Nephron progenitor cell (in vitro differentiated cells): Measurements from ENCODE around the gene TAF10.

Source experiments
- DNase-seq: peaks from one replicate; pipeline ENCODE4 v3.0.0; 2021
- H3K27ac Mint-ChIP-seq: 2 replicates; pipeline ENCODE4 v1.8.0; 2021; ENCODE audit warnings: mild to moderate bottlenecking, moderate library complexity, mixed read lengths
- H3K27me3 Mint-ChIP-seq: 2 replicates; pipeline ENCODE4 v1.8.0; 2021; ENCODE audit warnings: mild to moderate bottlenecking, low read depth, mixed read lengths; ENCODE audit not compliant: poor library complexity
- H3K36me3 Mint-ChIP-seq: 2 replicates; pipeline ENCODE4 v1.8.0; 2021; ENCODE audit warnings: low read depth, mixed read lengths
- H3K4me1 Mint-ChIP-seq: 2 replicates; pipeline ENCODE4 v1.8.0; 2021; ENCODE audit warnings: mixed read lengths
- H3K4me3 Mint-ChIP-seq: 2 replicates; pipeline ENCODE4 v1.8.0; 2021; ENCODE audit warnings: mild to moderate bottlenecking, moderate library complexity, mixed read lengths
- H3K9me3 Mint-ChIP-seq: 2 replicates; pipeline ENCODE4 v1.8.0; 2021; ENCODE audit warnings: mild to moderate bottlenecking, moderate library complexity, mixed read lengths
- TF ChIP-seq, protein P1 (sequence below): fragments of 200-600 bp; sonication (generic); IDR thresholded peaks from 2 replicates; pipeline ENCODE4 v1.5.0; 2021; ENCODE audit warnings: antibody characterized with exemption

Gene TAF10

DNA sequence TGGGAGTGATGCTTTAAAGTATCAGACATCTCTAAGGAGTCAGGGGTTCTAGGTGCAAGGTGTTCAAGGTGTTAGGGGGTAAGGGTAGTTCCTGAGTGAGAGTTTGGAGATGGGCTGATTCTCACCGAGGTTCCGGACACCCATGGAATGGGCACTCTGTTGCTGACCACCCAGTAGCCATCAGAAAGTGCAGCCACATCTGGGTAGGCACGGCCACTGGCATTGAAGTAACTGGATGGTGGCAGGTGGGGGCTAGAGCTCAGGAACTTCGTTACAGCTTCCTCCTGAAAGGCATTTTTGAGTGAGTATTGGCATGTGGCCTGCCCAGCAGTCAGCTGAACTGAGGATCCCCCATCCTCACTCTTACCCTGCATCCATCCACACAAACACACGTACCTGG, 3.0 kb upstream of the TAF10 start:
- Mint-ChIP-seq H3K36me3 (peaks cover 22% of the 10 kb centered on the region), H3K4me3 (no peak overlapping the region), H3K27ac (no peak overlapping the region), H3K4me1 (peaks cover 4% of the 10 kb centered on the region), H3K27me3 (no peaks in the 10 kb centered on the region), H3K9me3 (no peaks in the 10 kb centered on the region)
- DNase-seq: no peak
- TF ChIP-seq, protein P1, sequence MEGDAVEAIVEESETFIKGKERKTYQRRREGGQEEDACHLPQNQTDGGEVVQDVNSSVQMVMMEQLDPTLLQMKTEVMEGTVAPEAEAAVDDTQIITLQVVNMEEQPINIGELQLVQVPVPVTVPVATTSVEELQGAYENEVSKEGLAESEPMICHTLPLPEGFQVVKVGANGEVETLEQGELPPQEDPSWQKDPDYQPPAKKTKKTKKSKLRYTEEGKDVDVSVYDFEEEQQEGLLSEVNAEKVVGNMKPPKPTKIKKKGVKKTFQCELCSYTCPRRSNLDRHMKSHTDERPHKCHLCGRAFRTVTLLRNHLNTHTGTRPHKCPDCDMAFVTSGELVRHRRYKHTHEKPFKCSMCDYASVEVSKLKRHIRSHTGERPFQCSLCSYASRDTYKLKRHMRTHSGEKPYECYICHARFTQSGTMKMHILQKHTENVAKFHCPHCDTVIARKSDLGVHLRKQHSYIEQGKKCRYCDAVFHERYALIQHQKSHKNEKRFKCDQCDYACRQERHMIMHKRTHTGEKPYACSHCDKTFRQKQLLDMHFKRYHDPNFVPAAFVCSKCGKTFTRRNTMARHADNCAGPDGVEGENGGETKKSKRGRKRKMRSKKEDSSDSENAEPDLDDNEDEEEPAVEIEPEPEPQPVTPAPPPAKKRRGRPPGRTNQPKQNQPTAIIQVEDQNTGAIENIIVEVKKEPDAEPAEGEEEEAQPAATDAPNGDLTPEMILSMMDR: no peak

DNA sequence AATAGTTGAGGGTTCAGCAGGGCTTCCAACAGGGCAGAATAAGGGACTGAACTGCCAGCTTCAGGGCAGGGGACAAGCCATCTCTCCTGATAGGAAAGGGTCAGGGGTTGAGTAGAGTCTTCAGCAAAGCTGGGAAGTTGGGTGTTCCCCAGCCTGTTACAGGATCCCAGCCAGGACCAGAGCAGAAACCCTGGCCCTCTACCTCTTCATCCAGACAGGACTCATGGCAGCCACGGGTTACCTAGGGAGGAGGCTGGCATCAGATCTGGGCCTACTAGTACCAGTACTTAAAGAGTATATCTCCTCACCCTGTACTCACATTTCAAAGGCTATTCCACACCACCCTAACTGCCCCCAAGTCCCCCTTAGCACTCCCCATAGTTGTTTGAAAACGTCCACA, 2.4 kb upstream of the TAF10 start:
- TF ChIP-seq, protein P1: no peak
- no peak overlapping the region for H3K27ac Mint-ChIP-seq
- H3K9me3 Mint-ChIP-seq: no peaks in the 10 kb centered on the region
- DNase-seq: no peak
- H3K4me1 Mint-ChIP-seq: peaks cover 4% of the 10 kb centered on the region
- H3K27me3 Mint-ChIP-seq: no peaks in the 10 kb centered on the region
- H3K4me3 Mint-ChIP-seq: no peak overlapping the region
- peaks cover 28% of the 10 kb centered on the region for H3K36me3 Mint-ChIP-seq

DNA sequence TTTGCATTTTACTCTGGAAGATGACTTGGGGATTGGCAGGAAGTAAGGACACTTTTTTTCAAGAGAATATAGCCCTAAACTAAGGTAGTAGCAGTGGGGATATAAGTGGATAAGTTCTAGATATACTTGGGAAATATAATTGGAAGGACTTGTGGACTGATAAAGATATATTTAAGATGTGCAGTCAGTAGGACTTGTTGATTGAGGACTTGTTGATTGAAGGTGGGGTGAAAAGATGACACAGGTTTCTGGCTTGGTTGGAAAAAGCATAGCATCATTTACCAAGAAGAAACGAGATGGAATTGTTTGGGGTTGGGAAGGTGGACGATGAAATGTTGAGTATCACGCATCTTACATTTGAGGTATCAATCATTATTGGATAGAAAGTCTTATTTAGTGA, 1.5 kb upstream of the TAF10 start:
- no peak for DNase-seq
- no peaks in the 10 kb centered on the region for H3K27me3 Mint-ChIP-seq
- H3K4me1 Mint-ChIP-seq: peaks cover 4% of the 10 kb centered on the region
- H3K27ac Mint-ChIP-seq: no peak overlapping the region
- H3K4me3 Mint-ChIP-seq: no peak overlapping the region
- peaks cover 37% of the 10 kb centered on the region for H3K36me3 Mint-ChIP-seq
- H3K9me3 Mint-ChIP-seq: no peaks in the 10 kb centered on the region
- TF ChIP-seq, protein P1: no peak

DNA sequence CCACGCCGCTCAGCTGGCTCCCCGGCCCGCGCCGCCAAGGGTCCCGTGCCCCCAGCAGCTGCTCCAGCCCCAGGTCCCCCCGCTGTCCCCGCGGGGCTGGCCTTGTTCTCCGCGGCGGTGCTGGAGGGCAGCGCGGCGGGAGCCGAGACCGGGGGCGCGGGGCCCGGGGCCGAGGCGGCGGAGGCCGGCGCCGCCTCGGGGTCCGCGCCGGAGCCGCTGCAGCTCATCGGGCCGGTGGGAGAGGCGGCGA, 128 bp downstream of the TAF10 start:
- H3K4me1 Mint-ChIP-seq: peaks cover 4% of the 10 kb centered on the region
- peak overlapping the region; percentile 94 for H3K4me3 Mint-ChIP-seq
- H3K27ac Mint-ChIP-seq: no peak overlapping the region
- H3K36me3 Mint-ChIP-seq: peaks cover 47% of the 10 kb centered on the region
- TF ChIP-seq, protein P1: no peak
- no peaks in the 10 kb centered on the region for H3K9me3 Mint-ChIP-seq
- DNase-seq: no peak
- H3K27me3 Mint-ChIP-seq: peaks cover 3% of the 10 kb centered on the region

GRCh38 chr11:6611092-6611962, 689 bp downstream of the TAF10 start:
- Mint-ChIP-seq H3K9me3 (no peaks in the 10 kb centered on the region), H3K4me1 (peaks cover 4% of the 10 kb centered on the region), H3K27me3 (peaks cover 3% of the 10 kb centered on the region), H3K4me3 (peak overlapping the region; percentile 94), H3K27ac (peak overlapping the region; percentile 99), H3K36me3 (peaks cover 50% of the 10 kb centered on the region)
- TF ChIP-seq, protein P1: no peak
- DNase-seq: no peak

- TF ChIP-seq, protein P1: no peak
- Mint-ChIP-seq H3K27me3 (peaks cover 3% of the 10 kb centered on the region), H3K27ac (no peak overlapping the region), H3K4me3 (peak overlapping the region; percentile 94), H3K9me3 (no peaks in the 10 kb centered on the region), H3K36me3 (peaks cover 45% of the 10 kb centered on the region), H3K4me1 (no peaks in the 10 kb centered on the region)
- DNase-seq: no peak
Measured at GRCh38 chr11:6610591-6610990, 1.4 kb downstream of the TAF10 start.
